Measurements from ENCODE around the gene DNAH3. TPM values are rescaled to one million over a fixed set of nuclear protein-coding genes. Genes with fewer than 3 reads are reported as not detected.
"Not testable (repeated sequence)": the region's sequence is repeated elsewhere in the genome, so short reads cannot be mapped to it uniquely, and the experiment has no call there.

The DNAH3 gene
- total and polyA plus RNA-seq, 4 donors = not detected

DNA sequence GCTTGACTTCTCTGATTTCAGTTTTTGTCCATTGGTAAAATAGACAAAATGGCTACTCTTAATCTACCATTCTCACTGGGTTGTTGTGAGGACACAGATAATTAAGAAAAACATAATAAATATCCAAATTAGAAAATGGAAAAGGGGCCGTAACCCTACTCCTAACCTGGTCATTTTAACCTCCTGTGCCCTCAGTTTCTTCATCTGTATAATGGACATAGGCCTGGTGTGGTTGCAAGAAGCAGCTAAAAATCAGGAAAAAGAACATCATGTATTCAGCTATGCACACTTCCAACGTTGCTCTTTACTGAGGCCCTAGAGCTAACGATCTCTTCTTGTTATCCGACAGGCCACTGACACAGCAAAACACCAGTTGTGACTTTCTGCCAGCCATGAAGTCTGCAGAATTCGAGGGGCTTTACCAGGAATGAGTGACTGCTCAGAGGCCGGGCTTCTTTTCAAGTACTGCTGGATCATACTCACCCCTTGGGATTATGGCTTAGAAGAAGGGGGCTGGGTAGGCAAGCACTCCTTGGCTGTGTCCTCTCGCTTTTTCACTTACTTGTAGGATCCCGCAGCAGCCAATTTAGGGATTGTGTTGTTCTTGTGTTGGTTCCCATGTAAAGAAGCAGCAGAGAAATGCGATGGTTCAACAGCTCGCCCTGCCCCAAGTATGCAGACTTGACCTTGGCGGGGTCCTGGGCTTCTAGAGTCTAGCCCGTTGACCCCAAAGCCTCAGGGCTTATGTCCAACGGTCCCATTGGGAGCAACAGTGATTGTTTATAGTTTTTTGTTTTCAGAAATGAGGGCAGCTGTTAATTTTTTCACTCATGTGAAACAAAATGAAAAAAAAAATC lies 28.7 kb upstream of the DNAH3 start:
- ATAC-seq (ENCODE audit: low FRiP score) = peak; percentile 88

DNA sequence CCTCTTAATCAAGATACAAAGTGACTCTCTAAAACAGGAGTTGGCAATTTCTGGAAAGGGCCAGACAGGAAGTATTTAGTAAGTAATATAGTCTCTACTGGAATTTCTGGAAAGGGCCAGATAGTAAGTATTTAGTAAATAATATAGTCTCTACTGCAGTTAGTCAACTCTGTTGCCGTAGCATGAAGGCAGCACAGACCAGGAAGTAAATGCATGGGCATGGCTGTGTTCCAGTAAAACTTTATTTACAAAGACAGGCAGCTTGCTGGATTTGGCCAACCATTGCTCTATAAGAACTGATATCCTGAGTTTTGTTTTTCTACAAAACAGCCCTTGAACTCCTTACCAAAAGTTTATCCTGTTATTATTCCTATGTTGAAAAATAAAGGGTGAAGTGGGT lies 24.8 kb upstream of the DNAH3 start:
- Histone ChIP-seq H3K9me3 (ENCODE audit: control insufficient read depth, low read length) (no peaks in the 10 kb centered on the region), H3K4me3 (ENCODE audit: low read length in 2 of 2) (no peak overlapping the region), H3K36me3 (ENCODE audit: control insufficient read depth in 1 of 2, insufficient read depth in 2 of 2, low read length in 1 of 2) (peaks cover 0 to 14% of the 10 kb centered on the region in 2 donors), H3K4me1 (ENCODE audit: control insufficient read depth in 1 of 2, insufficient read depth in 2 of 2, low read length in 2 of 2) (peaks cover 1 to 3% of the 10 kb centered on the region in 2 donors), H3K27ac (ENCODE audit: low read depth in 1 of 2, low read length in 2 of 2) (no peak overlapping the region), H3K27me3 (ENCODE audit: control insufficient read depth in 1 of 2, insufficient read depth in 2 of 2, low read length in 1 of 2) (no peaks in the 10 kb centered on the region)
- DNase-seq (no peak), ATAC-seq (ENCODE audit: low FRiP score) (no peak)
- 65 to 67% methylated on average over 1 of the region's 1 CpG for WGBS, 2 donors
- intact Hi-C loops (cut with DNase I) = no loop called here

More for the DNA sequence above, 28.7 kb upstream of the DNAH3 start:
- no peaks in the 10 kb centered on the region for H3K9me3 ChIP-seq (ENCODE audit: control insufficient read depth, low read length)
- intact Hi-C loops (cut with DNase I) = no loop called here
- no peaks in the 10 kb centered on the region for H3K27me3 ChIP-seq (ENCODE audit: control insufficient read depth in 1 of 2, insufficient read depth in 2 of 2, low read length in 1 of 2)
- no peak overlapping the region for H3K4me3 ChIP-seq (ENCODE audit: low read length in 2 of 2)
- H3K36me3 ChIP-seq (ENCODE audit: control insufficient read depth in 1 of 2, insufficient read depth in 2 of 2, low read length in 1 of 2) = peaks cover 3 to 7% of the 10 kb centered on the region in 2 donors
- peak in 1 of 2 donors; percentile 57 for DNase-seq
- peaks cover 1 to 3% of the 10 kb centered on the region in 2 donors for H3K4me1 ChIP-seq (ENCODE audit: control insufficient read depth in 1 of 2, insufficient read depth in 2 of 2, low read length in 2 of 2)
- H3K27ac ChIP-seq (ENCODE audit: low read depth in 1 of 2, low read length in 2 of 2) = peak overlapping the region; percentile 17 to 89
- 11 to 14% methylated on average over 13 of the region's 13 CpGs for WGBS, 2 donors

DNA sequence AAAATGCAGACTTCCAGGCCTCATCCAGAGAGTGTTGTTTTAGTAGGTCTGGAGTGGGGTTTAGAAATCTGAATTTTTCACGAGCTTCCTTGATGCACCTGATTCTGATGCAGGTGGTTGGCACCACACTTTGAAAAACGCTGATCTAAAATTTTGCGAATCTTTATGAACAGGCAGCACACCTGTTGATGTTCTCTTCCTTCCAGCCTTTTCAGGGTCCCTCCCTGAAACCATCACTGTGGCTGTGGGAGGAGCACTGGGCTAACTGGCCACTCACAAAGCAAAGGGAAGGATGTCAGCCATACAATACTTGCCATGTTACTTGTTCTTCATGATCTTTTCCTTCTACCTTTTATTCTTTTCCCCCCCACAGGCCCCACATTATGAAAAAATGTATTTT lies 22.0 kb upstream of the DNAH3 start:
- 92 to 94% methylated on average over 3 of the region's 3 CpGs for WGBS, 2 donors
- DNase-seq = no peak
- Histone ChIP-seq H3K9me3 (ENCODE audit: control insufficient read depth, low read length) (no peaks in the 10 kb centered on the region), H3K36me3 (ENCODE audit: control insufficient read depth in 1 of 2, insufficient read depth in 2 of 2, low read length in 1 of 2) (peaks cover 0 to 14% of the 10 kb centered on the region in 2 donors), H3K27me3 (ENCODE audit: control insufficient read depth in 1 of 2, insufficient read depth in 2 of 2, low read length in 1 of 2) (no peaks in the 10 kb centered on the region), H3K4me1 (ENCODE audit: control insufficient read depth in 1 of 2, insufficient read depth in 2 of 2, low read length in 2 of 2) (peaks cover 0 to 3% of the 10 kb centered on the region in 2 donors), H3K27ac (ENCODE audit: low read depth in 1 of 2, low read length in 2 of 2) (no peak overlapping the region), H3K4me3 (ENCODE audit: low read length in 2 of 2) (no peak overlapping the region)
- no peak for ATAC-seq (ENCODE audit: low FRiP score)
- intact Hi-C loops (cut with DNase I) = no loop called here

DNA sequence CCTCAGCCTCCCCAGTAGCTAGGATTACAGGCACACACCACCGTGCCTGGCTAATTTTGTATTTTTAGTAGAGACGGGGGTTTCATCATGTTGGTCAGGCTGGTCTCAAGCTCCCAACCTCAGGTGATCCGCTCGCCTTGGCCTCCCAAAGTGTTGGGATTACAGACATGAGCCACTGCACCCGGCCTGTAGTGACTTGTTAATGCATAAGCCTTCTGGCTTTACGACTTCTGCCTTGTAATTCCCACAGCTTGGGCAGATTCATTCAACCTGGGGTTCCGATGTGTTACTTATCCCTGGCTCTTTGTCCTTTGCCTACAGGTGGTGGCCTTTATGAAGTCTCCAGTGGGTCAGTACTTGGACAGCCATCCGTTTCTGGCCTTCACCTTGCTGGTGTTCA lies 19.5 kb upstream of the DNAH3 start:
- ATAC-seq (ENCODE audit: low FRiP score); intact Hi-C loops (cut with DNase I); H3K4me1 ChIP-seq (ENCODE audit: control insufficient read depth in 1 of 2, insufficient read depth in 2 of 2, low read length in 2 of 2); DNase-seq; H3K9me3 ChIP-seq (ENCODE audit: control insufficient read depth, low read length); H3K27ac ChIP-seq (ENCODE audit: low read depth in 1 of 2, low read length in 2 of 2); H3K27me3 ChIP-seq (ENCODE audit: control insufficient read depth in 1 of 2, insufficient read depth in 2 of 2, low read length in 1 of 2); H3K4me3 ChIP-seq (ENCODE audit: low read length in 2 of 2): not testable (repeated sequence)
- 94% methylated on average over 8 of the region's 8 CpGs for WGBS, 2 donors
- peaks cover 0 to 16% of the 10 kb centered on the region in 2 donors for H3K36me3 ChIP-seq (ENCODE audit: control insufficient read depth in 1 of 2, insufficient read depth in 2 of 2, low read length in 1 of 2)

DNA sequence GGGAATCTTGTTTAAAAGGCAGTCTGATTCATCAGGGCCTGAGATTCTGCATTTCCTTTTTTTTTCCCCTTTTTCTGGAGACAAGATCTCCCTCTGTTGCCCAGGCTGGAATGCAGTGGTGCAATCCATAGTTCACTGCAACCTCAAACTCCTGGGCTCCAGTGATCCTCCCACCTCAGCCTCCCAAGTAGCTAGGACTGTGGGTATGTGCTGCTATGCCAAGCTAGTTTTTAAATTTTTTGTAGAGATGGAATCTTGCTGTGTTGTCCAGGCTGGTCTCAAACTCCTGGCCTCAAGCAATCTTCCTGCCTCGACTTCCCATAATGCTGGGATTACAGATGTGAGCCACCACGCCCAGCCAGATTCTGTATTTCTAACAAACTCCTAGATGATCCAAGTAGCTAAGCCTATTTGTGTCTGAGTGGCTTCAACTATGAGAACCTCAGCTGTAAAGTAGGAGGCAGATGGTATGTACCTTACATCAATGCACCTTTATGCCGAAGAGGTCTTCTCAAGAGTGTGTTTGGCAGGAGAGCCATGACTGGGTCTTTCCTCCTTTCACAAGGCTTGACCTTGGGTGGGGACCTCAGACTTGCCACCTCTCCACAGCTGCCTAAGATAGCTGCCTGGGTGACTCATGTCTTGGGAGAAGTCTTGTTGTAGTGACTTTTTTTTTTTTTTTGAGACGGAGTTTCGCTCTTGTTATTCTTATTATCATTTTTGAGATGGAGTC lies 18.8 kb upstream of the DNAH3 start:
- Histone ChIP-seq H3K4me1 (ENCODE audit: control insufficient read depth in 1 of 2, insufficient read depth in 2 of 2, low read length in 2 of 2) (peaks cover 0 to 1% of the 10 kb centered on the region in 2 donors), H3K27ac (ENCODE audit: low read depth in 1 of 2, low read length in 2 of 2) (no peak overlapping the region), H3K27me3 (ENCODE audit: control insufficient read depth in 1 of 2, insufficient read depth in 2 of 2, low read length in 1 of 2) (no peaks in the 10 kb centered on the region), H3K4me3 (ENCODE audit: low read length in 2 of 2) (no peak overlapping the region), H3K36me3 (ENCODE audit: control insufficient read depth in 1 of 2, insufficient read depth in 2 of 2, low read length in 1 of 2) (peaks cover 0 to 12% of the 10 kb centered on the region in 2 donors), H3K9me3 (ENCODE audit: control insufficient read depth, low read length) (no peaks in the 10 kb centered on the region)
- 59 to 60% methylated on average over 5 of the region's 5 CpGs for WGBS, 2 donors
- ATAC-seq (ENCODE audit: low FRiP score) (no peak), DNase-seq (no peak)
- intact Hi-C loops (cut with DNase I) = loop anchor here (5.0 to 10.0 kb wide), 4 partner anchors 108 to 1505 kb away; partner anchors contain the start of gene CRYM (in 1 of the 2)

DNA sequence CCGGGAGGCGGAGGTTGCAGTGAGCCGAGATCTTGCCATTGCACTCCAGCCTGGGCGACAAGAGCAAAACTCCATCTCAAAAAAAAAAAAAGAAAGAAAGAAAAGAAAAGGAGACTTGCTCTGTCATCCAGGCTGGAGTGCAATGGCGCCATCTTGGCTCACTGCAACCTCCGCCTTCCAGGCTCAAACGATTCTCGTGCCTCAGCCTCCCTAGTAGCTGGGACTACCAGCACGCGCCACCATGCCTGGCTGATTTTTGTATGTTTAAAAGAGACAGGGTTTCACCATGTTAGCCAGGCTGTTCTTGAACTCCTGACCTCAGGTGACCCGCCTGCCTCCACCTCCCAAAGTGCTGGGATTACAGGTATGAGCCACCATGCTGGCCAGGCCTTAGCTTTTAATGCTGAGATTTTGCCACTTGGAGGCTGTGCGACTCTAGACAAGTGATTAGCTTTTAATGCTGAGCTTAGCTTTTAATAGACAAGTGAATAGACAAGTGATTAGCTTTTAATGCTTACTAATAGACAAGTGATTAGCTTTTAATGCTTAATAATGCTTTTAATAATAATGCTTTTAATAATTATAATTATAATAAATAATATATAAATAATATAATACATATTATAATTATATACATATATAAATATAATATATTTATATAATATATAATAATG lies 17.4 kb upstream of the DNAH3 start:
- 96 to 97% methylated on average over 12 of the region's 12 CpGs for WGBS, 2 donors
- Histone ChIP-seq H3K27me3 (ENCODE audit: control insufficient read depth in 1 of 2, insufficient read depth in 2 of 2, low read length in 1 of 2) (no peaks in the 10 kb centered on the region), H3K4me1 (ENCODE audit: control insufficient read depth in 1 of 2, insufficient read depth in 2 of 2, low read length in 2 of 2) (peaks cover 0 to 1% of the 10 kb centered on the region in 2 donors), H3K4me3 (ENCODE audit: low read length in 2 of 2) (no peak overlapping the region), H3K36me3 (ENCODE audit: control insufficient read depth in 1 of 2, insufficient read depth in 2 of 2, low read length in 1 of 2) (peaks cover 0 to 9% of the 10 kb centered on the region in 2 donors), H3K9me3 (ENCODE audit: control insufficient read depth, low read length) (no peaks in the 10 kb centered on the region), H3K27ac (ENCODE audit: low read depth in 1 of 2, low read length in 2 of 2) (no peak overlapping the region)
- intact Hi-C loops (cut with DNase I) = loop anchor here (5.0 to 10.0 kb wide), 4 partner anchors 109 to 1507 kb away; partner anchors contain the start of gene CRYM (in 1 of the 2)
- no peak for DNase-seq
- ATAC-seq (ENCODE audit: low FRiP score) = no peak

DNA sequence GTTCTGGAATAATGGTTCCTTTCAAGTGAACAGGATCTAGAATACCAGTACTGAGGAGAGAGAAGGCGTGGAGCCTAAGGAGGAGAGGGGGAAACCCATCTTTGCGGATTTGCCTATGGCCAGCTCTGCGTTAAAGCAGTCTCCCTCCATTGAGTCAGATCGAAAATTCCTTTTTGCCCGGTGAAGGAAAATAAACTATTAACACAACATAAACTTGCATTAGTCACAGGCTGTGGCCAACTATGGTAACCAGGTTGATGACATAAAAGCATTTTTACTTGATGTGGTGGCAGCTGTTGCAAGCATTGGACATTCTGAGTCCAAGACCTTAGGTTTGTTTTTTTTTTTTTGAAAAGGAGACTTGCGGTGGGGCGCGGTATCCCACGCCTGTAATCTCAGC lies 16.7 kb upstream of the DNAH3 start:
- Histone ChIP-seq H3K4me1 (ENCODE audit: control insufficient read depth in 1 of 2, insufficient read depth in 2 of 2, low read length in 2 of 2) (peaks cover 0 to 1% of the 10 kb centered on the region in 2 donors), H3K9me3 (ENCODE audit: control insufficient read depth, low read length) (no peaks in the 10 kb centered on the region), H3K4me3 (ENCODE audit: low read length in 2 of 2) (no peak overlapping the region), H3K36me3 (ENCODE audit: control insufficient read depth in 1 of 2, insufficient read depth in 2 of 2, low read length in 1 of 2) (peaks cover 0 to 8% of the 10 kb centered on the region in 2 donors), H3K27ac (ENCODE audit: low read depth in 1 of 2, low read length in 2 of 2) (no peak overlapping the region), H3K27me3 (ENCODE audit: control insufficient read depth in 1 of 2, insufficient read depth in 2 of 2, low read length in 1 of 2) (no peaks in the 10 kb centered on the region)
- 55 to 70% methylated on average over 9 of the region's 9 CpGs for WGBS, 2 donors
- intact Hi-C loops (cut with DNase I) = loop anchor here (5.0 to 10.0 kb wide), 4 partner anchors 110 to 1507 kb away; partner anchors contain the start of gene CRYM (in 1 of the 2)
- no peak for DNase-seq
- ATAC-seq (ENCODE audit: low FRiP score) = no peak

DNA sequence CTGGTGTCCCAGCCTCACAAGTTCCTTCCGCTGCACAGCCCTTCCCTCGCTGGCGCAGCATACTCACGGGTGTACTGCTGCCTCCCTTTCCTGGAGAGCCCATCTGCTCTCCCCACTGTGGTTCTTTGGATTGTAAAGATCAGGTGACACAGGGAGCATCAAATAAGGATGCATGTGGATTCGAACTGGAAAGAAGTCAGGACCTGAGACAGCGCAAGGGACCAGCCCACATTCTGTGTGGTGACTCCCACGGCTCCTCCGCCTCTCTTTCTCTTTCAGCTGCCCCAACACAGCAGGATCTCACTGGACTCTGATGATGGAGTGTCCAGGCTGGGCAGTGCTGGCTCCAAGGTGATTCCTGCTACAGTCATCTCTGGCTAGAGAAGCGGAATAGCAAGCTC lies 15.9 kb upstream of the DNAH3 start:
- no peaks in the 10 kb centered on the region for H3K27me3 ChIP-seq (ENCODE audit: control insufficient read depth in 1 of 2, insufficient read depth in 2 of 2, low read length in 1 of 2)
- peaks cover 0 to 1% of the 10 kb centered on the region in 2 donors for H3K4me1 ChIP-seq (ENCODE audit: control insufficient read depth in 1 of 2, insufficient read depth in 2 of 2, low read length in 2 of 2)
- H3K9me3 ChIP-seq (ENCODE audit: control insufficient read depth, low read length) = no peaks in the 10 kb centered on the region
- WGBS, 2 donors = 77 to 81% methylated on average over 9 of the region's 9 CpGs
- no peak overlapping the region for H3K4me3 ChIP-seq (ENCODE audit: low read length in 2 of 2)
- intact Hi-C loops (cut with DNase I) = loop anchor here (5.0 to 10.0 kb wide), 4 partner anchors 111 to 1508 kb away; partner anchors contain the start of gene CRYM (in 1 of the 2)
- H3K27ac ChIP-seq (ENCODE audit: low read depth in 1 of 2, low read length in 2 of 2) = no peak overlapping the region
- DNase-seq (no peak), ATAC-seq (ENCODE audit: low FRiP score) (no peak)
- H3K36me3 ChIP-seq (ENCODE audit: control insufficient read depth in 1 of 2, insufficient read depth in 2 of 2, low read length in 1 of 2) = peaks cover 0 to 8% of the 10 kb centered on the region in 2 donors

Data from aorta (tissue), 5 donors.